Measurements from ENCODE around the gene LMTK3.

LMTK3 gene

DNA sequence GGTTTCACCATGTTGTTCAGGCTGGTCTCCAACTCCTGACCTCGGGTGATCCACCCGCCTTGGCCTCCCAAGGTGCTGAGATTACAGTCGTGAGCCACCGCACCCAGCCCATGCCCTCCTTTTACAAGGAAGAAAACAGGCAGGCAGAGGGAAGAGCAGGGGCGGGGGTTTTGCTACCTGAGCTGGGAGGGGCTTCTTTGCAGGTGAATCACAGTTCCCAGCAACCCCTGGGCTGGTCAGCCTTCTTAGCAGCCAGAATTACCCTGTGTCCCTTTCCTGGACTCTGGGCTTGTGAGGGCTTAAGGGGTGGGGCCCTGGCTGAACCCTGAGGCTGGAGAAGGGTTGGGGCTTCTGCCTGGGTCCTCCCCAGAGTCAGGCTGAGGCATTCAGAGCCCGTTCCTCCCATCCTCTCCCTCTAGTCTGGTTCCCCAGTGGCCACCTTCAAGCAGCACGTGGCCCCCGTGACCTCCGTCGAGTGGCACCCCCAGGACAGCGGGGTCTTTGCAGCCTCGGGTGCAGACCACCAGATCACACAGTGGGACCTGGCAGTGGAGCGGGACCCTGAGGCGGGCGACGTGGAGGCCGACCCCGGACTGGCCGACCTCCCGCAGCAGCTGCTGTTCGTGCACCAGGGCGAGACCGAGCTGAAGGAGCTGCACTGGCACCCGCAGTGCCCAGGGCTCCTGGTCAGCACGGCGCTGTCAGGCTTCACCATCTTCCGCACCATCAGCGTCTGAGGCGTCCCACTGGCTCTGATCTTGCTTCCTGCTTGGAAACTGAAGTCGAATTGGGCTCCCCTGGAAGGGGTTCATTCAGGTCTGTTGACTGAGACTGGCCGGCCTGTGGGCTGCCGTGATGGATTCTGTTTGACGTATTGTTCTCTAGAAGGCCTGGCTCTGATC is 59.1 kb downstream of the LMTK3 start:
- in situ Hi-C loops (cut with MboI; ENCODE audit: low sequenced_read_pairs): no loop called here

DNA sequence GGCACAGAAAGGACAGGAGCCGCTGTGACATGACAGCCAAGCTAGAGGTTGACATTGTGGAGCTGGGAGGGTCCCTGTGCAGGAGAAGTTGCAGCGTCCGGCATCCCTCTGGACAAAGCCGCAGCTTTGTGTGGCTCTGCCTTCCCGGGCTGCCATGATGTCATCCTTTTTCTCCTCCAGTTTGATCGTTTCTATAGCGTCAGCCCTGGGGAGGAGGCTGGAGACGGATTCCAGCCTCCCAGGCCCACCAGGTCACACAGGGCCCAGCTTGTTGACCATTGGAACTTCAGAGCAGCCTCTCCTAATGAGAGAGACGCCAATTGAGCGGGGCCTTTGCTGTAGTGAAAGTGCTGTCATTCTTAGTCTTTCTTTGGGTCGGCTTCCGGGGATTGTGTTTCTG is 60.0 kb downstream of the LMTK3 start:
- in situ Hi-C loops (cut with MboI; ENCODE audit: low sequenced_read_pairs): no loop called here

DNA sequence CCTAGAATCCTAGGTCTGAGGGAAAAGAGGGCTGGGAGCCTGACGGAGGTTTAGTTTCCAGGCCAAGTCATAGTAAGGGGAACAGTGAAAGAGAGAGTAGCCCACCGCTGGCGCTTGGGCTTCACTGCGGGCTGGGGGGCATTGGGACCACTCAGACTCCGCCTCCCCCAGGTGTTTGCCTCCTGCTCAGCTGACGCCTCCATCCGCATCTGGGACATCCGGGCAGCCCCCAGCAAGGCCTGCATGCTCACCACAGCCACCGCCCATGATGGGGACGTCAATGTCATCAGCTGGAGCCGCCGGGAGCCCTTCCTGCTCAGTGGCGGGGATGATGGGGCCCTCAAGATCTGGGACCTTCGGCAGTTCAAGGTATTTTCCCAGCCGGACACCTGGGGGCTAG is 60.8 kb downstream of the LMTK3 start:
- in situ Hi-C loops (cut with MboI; ENCODE audit: low sequenced_read_pairs): no loop called here

GRCh38 chr19:48450441-48450840 is 61.2 kb downstream of the LMTK3 start:
- in situ Hi-C loops (cut with MboI; ENCODE audit: low sequenced_read_pairs): no loop called here

- in situ Hi-C loops (cut with MboI; ENCODE audit: low sequenced_read_pairs): no loop called here
These were observed 63.1 kb downstream of the LMTK3 start for GRCh38 chr19:48448563-48448962.

- in situ Hi-C loops (cut with MboI; ENCODE audit: low sequenced_read_pairs): no loop called here
These were observed 65.1 kb downstream of the LMTK3 start for GRCh38 chr19:48446579-48446978.

DNA sequence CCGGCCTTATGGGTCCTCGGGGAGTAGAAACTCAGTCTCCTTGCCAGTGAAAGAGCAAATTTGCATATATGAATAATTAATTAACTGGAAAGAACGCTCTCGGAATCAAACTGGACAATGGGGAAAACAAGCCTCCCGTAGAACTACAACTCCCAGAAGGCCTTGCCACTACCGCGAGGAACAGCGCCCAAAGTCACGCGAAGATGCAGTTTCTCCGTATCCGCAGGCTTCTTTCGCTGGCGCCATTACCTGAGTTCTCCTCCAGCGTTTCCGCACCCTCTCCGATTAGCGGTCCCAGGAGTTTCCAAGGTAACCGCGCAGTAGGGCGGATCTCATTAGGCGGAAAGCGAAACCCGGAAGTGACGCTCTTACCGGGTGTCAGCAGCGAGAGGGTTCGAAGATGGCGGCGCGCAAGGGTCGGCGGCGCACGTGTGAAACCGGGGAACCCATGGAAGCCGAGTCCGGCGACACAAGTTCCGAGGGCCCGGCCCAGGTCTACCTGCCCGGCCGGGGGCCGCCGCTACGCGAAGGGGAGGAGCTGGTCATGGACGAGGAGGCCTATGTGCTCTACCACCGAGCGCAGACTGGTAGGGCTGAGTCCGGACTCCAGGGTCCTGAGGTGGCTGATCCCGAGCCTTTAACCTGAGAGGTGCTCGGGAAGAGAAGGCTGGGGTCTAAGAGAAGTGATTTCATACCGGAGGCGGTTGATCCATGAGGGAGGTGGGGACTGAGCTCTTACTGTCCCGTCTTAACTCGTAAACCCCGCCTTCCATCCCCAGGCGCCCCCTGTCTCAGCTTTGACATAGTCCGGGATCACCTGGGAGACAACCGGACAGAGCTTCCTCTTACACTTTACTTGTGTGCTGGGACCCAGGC is 65.8 kb downstream of the LMTK3 start, which contains the start of gene GRWD1:
Gene GRWD1, plus strand, starts transcription at position 378 of the 876 bp plus-strand sequence. Its CDS starts 23 bp downstream, at position 401.
- in situ Hi-C loops (cut with MboI; ENCODE audit: low sequenced_read_pairs): no loop called here

- in situ Hi-C loops (cut with MboI; ENCODE audit: low sequenced_read_pairs): no loop called here
These were observed 66.4 kb downstream of the LMTK3 start for GRCh38 chr19:48445256-48445605.

GRCh38 chr19:48444936-48445200 is 66.8 kb downstream of the LMTK3 start:
- in situ Hi-C loops (cut with MboI; ENCODE audit: low sequenced_read_pairs): no loop called here

- in situ Hi-C loops (cut with MboI; ENCODE audit: low sequenced_read_pairs): no loop called here
These were observed 67.3 kb downstream of the LMTK3 start for GRCh38 chr19:48444129-48444935.

DNA sequence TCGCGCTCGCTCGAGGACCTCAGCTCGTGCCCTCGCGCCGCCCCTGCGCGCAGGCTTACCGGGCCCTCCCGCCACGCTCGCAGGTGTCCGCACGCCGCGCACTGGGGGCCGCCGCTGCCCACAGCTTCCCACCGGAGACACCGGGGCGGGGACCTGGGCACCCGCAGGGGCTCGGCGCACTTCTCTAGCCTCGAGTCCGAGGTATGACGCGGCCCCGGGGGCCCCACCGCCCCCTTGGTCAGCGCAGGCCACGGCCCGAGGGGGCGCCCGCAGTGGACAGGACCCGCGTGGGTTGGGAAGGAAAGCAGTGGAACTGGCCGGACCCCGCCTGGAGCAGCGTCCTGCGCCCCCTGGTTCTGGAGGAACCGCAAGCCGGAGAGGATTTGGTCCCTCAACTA is 67.9 kb downstream of the LMTK3 start:
- in situ Hi-C loops (cut with MboI; ENCODE audit: low sequenced_read_pairs): no loop called here

DNA sequence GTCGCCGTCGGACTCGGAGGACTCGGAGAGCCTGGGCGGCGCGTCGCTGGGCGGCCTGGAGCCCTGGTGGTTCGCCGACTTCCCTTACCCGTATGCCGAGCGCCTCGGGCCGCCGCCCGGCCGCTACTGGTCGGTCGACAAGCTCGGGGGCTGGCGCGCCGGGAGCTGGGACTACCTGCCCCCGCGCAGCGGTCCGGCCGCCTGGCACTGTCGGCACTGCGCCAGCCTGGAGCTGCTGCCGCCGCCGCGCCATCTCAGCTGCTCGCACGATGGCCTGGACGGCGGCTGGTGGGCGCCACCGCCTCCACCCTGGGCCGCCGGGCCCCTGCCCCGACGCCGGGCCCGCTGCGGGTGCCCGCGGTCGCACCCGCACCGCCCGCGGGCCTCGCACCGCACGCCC is 68.4 kb downstream of the LMTK3 start:
- in situ Hi-C loops (cut with MboI; ENCODE audit: low sequenced_read_pairs): no loop called here

DNA sequence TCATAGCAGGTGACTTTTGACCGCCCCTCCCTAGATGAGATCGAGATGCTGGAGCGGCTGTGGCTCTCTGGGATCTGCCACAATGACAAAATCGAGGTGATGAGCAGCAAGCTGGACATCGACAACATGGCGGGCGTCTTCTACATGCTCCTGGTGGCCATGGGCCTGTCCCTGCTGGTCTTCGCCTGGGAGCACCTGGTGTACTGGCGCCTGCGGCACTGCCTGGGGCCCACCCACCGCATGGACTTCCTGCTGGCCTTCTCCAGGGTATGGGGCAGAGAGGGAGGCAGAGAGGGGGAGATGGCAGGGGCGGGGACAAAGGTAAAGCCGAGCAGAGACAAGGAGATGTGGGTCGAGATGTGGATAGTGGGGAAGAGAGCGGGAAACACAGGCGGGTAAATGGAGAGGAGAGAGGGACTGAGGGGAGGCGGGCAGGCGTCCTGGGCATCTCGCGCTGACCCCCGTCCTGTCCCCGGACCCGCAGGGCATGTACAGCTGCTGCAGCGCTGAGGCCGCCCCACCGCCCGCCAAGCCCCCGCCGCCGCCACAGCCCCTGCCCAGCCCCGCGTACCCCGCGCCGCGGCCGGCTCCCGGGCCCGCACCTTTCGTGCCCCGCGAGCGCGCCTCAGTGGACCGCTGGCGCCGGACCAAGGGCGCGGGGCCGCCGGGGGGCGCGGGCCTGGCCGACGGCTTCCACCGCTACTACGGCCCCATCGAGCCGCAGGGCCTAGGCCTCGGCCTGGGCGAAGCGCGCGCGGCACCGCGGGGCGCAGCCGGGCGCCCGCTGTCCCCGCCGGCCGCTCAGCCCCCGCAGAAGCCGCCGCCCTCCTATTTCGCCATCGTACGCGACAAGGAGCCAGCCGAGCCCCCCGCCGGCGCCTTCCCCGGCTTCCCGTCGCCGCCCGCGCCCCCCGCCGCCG is 69.3 kb downstream of the LMTK3 start:
- in situ Hi-C loops (cut with MboI; ENCODE audit: low sequenced_read_pairs): no loop called here

DNA sequence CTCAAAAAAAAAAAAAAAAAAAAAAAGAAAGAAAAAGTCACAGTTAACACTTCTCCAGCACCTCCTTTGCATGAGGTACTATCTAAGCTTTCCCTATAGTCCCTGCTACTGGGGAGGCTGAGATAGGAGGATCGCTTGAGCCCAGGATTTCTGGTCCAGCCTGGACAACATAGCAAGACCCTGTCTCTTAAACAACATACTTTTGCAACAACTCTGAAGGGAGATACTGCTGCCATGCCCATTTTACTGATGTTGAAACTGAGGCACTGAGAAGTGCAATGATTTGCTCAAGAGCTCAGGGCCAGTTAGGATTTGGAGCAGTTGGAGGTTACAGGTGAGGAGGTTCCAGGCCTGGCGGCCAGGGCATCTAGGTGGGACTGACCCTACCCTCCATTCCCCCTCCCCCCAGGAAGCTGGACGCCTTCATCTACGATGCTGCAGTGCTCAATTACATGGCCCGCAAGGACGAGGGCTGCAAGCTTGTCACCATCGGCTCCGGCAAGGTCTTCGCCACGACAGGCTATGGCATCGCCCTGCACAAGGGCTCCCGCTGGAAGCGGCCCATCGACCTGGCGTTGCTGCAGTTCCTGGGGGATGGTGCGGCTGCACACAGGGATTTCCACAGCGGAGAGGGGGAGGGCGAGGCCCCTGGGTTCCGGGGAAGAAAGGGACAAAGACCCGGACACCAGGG is 70.1 kb downstream of the LMTK3 start:
- in situ Hi-C loops (cut with MboI; ENCODE audit: low sequenced_read_pairs): no loop called here

GRCh38 chr19:48436586-48436985 is 75.0 kb downstream of the LMTK3 start:
- in situ Hi-C loops (cut with MboI; ENCODE audit: low sequenced_read_pairs): no loop called here
